ENCODE results near the gene NEK4. TPM values are rescaled to one million over a fixed set of nuclear protein-coding genes. Genes with fewer than 3 reads are reported as not detected.

Gene NEK4
- total and polyA plus RNA-seq, 2 of the 13 experiments (the other 11 are each of a cell fraction or from before 2014, with no cell fraction given), result 16.5 to 38.0 TPM

DNA sequence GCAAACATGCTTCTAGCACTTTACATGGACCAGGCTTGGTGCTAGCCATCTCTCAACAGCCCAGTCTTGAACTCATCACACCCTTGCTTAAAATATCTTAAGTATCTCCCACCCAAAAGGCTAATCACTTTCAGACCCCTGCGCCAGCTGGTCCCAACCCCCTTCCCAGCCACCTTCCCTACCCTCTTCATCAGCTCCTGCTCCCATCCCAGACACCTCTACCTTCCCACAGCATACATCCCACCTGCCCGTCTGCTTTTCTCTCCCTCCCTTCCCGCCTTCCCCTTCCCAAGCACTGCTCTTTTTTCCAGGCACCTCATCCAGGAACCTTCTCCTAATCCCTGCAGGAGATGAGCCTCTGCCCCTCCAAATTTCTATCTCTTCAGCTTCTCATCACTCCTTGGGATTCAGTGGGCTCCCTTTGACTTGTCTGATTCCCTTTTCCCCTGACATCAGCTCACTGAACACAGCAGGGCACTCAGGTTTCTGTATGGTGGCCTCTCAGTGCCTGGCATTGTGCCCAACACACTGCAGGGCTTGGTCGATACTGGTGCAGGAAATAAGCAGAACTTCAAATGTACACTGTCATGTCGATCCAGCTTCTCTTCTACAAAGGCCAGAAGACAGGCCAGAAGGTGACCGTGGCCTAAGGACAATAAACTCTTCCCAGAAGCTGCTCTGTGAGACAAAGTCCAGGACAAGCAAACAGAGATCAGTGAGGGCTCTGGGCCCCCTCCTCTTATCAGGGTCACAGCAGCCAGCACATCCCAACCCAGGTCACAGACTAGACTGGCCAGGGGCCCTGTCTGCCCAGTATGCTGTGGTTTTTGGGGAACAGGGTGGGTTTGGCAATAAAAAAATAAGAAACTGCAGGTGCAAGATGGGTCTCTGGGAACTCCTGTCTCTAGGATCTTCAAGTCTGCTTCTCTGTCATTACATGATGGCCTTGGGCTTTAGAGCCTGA lies 4.4 kb upstream of the NEK4 start (continued):
- TF ChIP-seq ZNF558 (CRISPR knock-in tag; IDR thresholded peaks at IDR 0.05; ENCODE audit: borderline replicate concordance), result no peak
- peak; percentile 38 for TF ChIP-seq TBL1XR1 (IDR thresholded peaks at IDR 0.05; ENCODE audit: borderline replicate concordance, low read length, partially characterized antibody)
- TF ChIP-seq RARG (CRISPR knock-in tag; IDR thresholded peaks at IDR 0.05; ENCODE audit: low read depth), result no peak
- TF ChIP-seq, protein P1, sequence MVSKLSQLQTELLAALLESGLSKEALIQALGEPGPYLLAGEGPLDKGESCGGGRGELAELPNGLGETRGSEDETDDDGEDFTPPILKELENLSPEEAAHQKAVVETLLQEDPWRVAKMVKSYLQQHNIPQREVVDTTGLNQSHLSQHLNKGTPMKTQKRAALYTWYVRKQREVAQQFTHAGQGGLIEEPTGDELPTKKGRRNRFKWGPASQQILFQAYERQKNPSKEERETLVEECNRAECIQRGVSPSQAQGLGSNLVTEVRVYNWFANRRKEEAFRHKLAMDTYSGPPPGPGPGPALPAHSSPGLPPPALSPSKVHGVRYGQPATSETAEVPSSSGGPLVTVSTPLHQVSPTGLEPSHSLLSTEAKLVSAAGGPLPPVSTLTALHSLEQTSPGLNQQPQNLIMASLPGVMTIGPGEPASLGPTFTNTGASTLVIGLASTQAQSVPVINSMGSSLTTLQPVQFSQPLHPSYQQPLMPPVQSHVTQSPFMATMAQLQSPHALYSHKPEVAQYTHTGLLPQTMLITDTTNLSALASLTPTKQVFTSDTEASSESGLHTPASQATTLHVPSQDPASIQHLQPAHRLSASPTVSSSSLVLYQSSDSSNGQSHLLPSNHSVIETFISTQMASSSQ (IDR thresholded peaks at IDR 0.05; ENCODE audit: low read depth), result peak; percentile 81
- TF ChIP-seq, protein P1 (CRISPR knock-in tag; IDR thresholded peaks at IDR 0.05; ENCODE audit: borderline replicate concordance), result peak; percentile 73; the same call in 1 of the 2 replicates
- no peak for TF ChIP-seq ZNF570 (CRISPR knock-in tag; IDR thresholded peaks at IDR 0.05; ENCODE audit: borderline replicate concordance)
- TF ChIP-seq ZNF552 (CRISPR knock-in tag; IDR thresholded peaks at IDR 0.05; ENCODE audit: borderline replicate concordance), result no peak; the same call in 1 of the 2 replicates
- no peak for TF ChIP-seq PTBP1 (IDR thresholded peaks at IDR 0.05; ENCODE audit: low read depth, low read length, poor library complexity, severe bottlenecking)
- no peak for TF ChIP-seq IRF1 (CRISPR knock-in tag; IDR thresholded peaks at IDR 0.05; ENCODE audit: low read depth)
- TF ChIP-seq DRAP1 (CRISPR knock-in tag; IDR thresholded peaks at IDR 0.05), result peak; percentile 70
- no peak; the same call in 1 of the 2 replicates for TF ChIP-seq ZNF761 (CRISPR knock-in tag; conservative IDR thresholded peaks at IDR 0.05)
- peak; percentile 75; the same call in 1 of the 2 replicates for TF ChIP-seq ZNF746 (CRISPR knock-in tag; IDR thresholded peaks at IDR 0.05)
- TF ChIP-seq ZNF329 (CRISPR knock-in tag; IDR thresholded peaks at IDR 0.05; ENCODE audit: low read depth), result no peak
- TF ChIP-seq AGO2 (optimal IDR thresholded peaks at IDR 0.05; ENCODE audit: low read depth, low read length), result no peak
- TF ChIP-seq PAWR (CRISPR knock-in tag; IDR thresholded peaks at IDR 0.05; ENCODE audit: borderline replicate concordance), result no peak
- TF ChIP-seq, protein P2, sequence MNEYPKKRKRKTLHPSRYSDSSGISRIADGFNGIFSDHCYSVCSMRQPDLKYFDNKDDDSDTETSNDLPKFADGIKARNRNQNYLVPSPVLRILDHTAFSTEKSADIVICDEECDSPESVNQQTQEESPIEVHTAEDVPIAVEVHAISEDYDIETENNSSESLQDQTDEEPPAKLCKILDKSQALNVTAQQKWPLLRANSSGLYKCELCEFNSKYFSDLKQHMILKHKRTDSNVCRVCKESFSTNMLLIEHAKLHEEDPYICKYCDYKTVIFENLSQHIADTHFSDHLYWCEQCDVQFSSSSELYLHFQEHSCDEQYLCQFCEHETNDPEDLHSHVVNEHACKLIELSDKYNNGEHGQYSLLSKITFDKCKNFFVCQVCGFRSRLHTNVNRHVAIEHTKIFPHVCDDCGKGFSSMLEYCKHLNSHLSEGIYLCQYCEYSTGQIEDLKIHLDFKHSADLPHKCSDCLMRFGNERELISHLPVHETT (CRISPR knock-in tag; conservative IDR thresholded peaks at IDR 0.05), result no peak
- TF ChIP-seq ZFP82 (CRISPR knock-in tag; IDR thresholded peaks at IDR 0.05; ENCODE audit: borderline replicate concordance), result no peak
- no peak for TF ChIP-seq ZFAT (CRISPR knock-in tag; conservative IDR thresholded peaks at IDR 0.05)
- TF ChIP-seq ZZZ3 (CRISPR knock-in tag; IDR thresholded peaks at IDR 0.05; ENCODE audit: borderline replicate concordance), result no peak
- TF ChIP-seq RARA (CRISPR knock-in tag; IDR thresholded peaks at IDR 0.05), result peak; percentile 97

Data from HepG2 (cell line).